GM19238 (cell line): ENCODE measurements around the gene TCF3.

Source experiments
- DNase-seq: peaks from one replicate; pipeline ENCODE4 v3.0.0; 2011; ENCODE audit warnings: low spot score; ENCODE audit not compliant: insufficient read length

The TCF3 gene

GRCh38 chr19:1587872-1588271 is 64.5 kb downstream of the TCF3 start:
- DNase-seq, result no peak

- DNase-seq, result no peak
Measured at GRCh38 chr19:1585243-1585580, 67.2 kb downstream of the TCF3 start.

GRCh38 chr19:1584500-1585242 is 67.7 kb downstream of the TCF3 start:
- DNase-seq, result no peak

- no peak for DNase-seq
Measured at GRCh38 chr19:1582201-1582600, 70.2 kb downstream of the TCF3 start.

- DNase-seq, result no peak
Measured at GRCh38 chr19:1580957-1581356, 71.5 kb downstream of the TCF3 start.

GRCh38 chr19:1580382-1580781 is 72.0 kb downstream of the TCF3 start:
- no peak for DNase-seq

GRCh38 chr19:1579222-1579621 is 73.2 kb downstream of the TCF3 start:
- no peak for DNase-seq

- no peak for DNase-seq
Measured at GRCh38 chr19:1577929-1578618, 74.3 kb downstream of the TCF3 start.

- no peak for DNase-seq
Measured at GRCh38 chr19:1577090-1577928, 75.1 kb downstream of the TCF3 start.

- DNase-seq, result no peak
Measured at GRCh38 chr19:1576242-1577089, 75.9 kb downstream of the TCF3 start.

- DNase-seq, result no peak
Measured at GRCh38 chr19:1575323-1576241, 76.8 kb downstream of the TCF3 start.

- no peak for DNase-seq
Measured at GRCh38 chr19:1574354-1575136, 77.9 kb downstream of the TCF3 start.

- DNase-seq, result no peak
Measured at GRCh38 chr19:1572795-1573194, 79.6 kb downstream of the TCF3 start.

- no peak for DNase-seq
Measured at GRCh38 chr19:1571358-1571757, 81.1 kb downstream of the TCF3 start.

- DNase-seq, result no peak
Measured at GRCh38 chr19:1570836-1571235, 81.6 kb downstream of the TCF3 start.

- DNase-seq, result no peak
Measured at GRCh38 chr19:1569997-1570396, 82.4 kb downstream of the TCF3 start.

- DNase-seq, result peak; percentile 98
Measured at GRCh38 chr19:1568320-1569019, 83.9 kb downstream of the TCF3 start, which contains the start of gene MEX3D. MEX3D (minus strand) TSS chr19:1568325; CDS start chr19:1568058, 267 bp downstream.

- peak; percentile 54 for DNase-seq
Measured at GRCh38 chr19:1567848-1568227, 84.6 kb downstream of the TCF3 start.
